GM21737 (cell line): ENCODE results near the gene PPP3CA.

ENCODE experiments used
- ATAC-seq: cut with Tn5 transposase; IDR thresholded peaks from one replicate; pipeline ENCODE4 v1.9.1; 2021; ENCODE audit warnings: mild to moderate bottlenecking, moderate library complexity; ENCODE audit not compliant: unreplicated experiment

Gene PPP3CA

DNA sequence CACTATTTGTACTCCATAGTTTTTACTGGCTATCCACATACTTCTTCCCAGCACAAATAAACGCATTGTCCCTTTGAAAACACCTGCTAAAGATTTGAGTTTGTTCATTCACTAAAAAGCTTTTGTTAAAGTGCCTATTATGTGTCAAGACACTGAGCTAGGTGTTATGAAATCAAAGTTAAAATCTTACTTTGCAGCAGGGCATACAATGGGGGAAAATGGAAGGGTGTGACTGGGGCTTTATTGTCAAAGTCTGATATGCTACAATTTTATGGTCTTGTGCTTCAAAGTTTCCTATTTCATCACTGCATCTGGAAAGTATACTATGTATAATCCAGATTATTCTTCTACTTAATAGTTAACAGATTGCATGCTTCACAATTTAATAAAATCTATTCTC, 128.4 kb downstream of the PPP3CA start:
- ATAC-seq, result no peak

DNA sequence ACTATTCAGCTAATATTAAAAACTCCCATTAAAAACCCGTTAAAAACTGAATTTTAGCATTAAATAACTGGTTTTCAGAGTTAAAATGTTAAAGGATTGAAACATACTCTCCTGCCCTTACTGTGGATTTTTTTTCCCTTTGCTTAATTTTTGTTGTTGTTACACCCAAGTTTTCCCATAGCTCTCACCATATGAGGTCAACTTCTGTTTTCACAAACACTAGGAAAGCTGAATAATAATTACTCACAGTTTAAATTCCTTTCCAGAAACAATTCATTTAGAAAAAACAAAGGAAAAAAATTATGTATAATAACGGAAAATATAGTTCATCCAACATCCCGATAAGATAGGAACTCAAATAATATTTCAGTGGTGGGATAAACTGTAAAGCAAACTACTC, 129.0 kb downstream of the PPP3CA start:
- no peak for ATAC-seq

DNA sequence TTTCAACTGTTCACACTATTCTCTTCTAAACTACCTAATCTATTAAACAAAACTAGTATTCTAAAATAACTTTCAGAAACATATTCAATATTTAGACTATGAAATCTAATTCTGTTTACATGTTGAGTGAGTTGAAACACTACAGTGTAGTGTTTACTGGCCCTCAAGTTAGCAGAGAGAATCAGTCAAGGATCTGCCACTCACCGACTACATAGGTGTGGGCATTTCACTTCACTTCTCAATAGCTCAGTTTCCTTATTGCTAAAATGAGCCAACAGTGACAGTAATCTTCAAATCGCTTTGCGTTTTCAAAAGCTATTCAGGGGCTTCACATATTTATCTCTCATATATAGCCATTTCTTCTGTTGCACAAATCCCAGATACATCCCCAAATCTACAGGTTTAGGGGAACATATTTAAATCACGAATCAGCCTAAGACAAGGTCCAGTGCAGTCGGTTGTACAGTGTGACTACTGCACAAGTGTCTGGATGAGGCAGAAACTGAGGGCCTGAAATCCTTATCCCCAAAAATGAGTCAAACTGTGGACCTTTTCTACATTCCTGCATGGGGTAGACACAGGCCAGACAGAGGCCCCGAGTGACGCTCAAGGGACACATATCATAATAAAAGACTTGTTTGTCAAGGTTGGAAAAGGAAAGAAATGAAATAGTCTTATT, 129.8 kb downstream of the PPP3CA start:
- no peak for ATAC-seq

DNA sequence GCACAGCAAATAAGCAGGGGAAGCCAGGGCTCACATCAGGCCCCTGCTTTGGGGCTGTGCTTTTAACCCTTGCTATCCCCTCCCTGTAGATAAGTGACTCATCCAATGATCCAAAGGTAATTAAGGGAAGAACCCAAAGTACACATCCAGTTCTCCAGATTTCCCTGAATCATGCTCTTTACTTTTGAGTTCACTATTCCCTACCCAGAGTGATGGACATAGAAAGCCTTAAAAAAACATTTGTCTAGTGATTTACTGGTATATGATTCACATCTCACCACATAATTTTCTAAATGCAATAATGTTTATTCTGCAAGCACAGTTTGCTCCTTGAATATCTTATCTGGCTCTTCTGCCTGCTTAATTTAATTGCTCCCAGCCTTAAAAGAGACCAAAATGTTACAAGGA, 136.2 kb downstream of the PPP3CA start:
- no peak for ATAC-seq

DNA sequence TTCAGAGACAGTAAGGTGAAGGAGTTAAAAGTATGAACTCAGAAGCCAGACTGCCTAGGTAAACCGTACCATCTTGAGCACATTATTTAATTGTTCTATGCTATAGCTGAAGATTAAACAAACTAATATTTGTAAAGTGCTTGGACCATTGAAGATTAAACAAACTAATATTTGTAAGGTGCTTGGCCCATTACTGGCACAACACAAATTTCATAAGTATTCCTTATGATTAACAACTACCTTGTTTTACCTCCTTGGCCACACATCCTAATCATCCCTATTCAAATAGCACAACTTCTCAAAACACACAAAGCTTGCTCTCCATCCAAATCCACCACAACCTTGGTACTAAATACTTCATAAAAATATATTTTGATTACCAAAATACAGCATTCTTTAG, 137.0 kb downstream of the PPP3CA start:
- ATAC-seq, result no peak

GRCh38 chr4:101208171-101208570, 139.2 kb downstream of the PPP3CA start:
- no peak for ATAC-seq

- peak; percentile 91 for ATAC-seq
Observed at GRCh38 chr4:101205916-101206315, 141.4 kb downstream of the PPP3CA start.

DNA sequence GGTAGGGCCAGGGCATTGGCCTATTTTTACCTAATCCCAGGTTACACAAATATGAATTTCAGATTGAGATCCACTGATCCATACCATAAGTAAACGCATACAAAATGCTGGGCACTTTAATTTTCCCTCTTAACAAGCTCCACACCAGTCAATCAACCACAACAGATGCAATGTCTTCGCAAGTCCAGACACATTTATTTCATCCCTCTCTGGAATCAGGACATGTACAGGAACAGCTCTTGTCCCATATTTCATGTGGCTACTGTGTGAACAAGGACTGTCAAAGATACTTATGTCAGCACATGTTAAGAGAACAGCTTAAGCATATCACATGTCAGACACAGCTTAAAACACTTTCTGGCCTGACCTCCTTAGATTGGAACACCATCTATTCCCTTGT, 145.9 kb downstream of the PPP3CA start:
- no peak for ATAC-seq

DNA sequence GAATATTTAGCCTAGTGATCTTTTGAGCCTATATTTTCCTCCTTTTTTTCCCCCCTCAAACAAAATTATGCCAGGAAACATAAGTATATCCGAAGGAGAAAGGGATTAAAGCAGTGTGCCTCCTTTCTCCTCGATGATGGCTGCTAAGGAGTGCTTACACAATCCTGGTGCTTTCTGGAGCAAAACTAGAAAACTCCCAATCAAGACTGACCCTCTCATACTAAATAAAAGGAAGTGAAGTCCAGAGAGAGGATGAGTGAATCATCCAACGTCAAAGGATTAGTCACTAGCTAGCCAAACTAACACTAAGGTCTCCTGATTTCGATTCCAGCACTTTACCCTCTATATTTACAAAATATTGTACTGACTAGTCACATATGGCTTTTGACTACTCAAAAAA, 146.8 kb downstream of the PPP3CA start:
- ATAC-seq, result no peak

- no peak for ATAC-seq
Observed at GRCh38 chr4:101199507-101200285, 147.6 kb downstream of the PPP3CA start.

DNA sequence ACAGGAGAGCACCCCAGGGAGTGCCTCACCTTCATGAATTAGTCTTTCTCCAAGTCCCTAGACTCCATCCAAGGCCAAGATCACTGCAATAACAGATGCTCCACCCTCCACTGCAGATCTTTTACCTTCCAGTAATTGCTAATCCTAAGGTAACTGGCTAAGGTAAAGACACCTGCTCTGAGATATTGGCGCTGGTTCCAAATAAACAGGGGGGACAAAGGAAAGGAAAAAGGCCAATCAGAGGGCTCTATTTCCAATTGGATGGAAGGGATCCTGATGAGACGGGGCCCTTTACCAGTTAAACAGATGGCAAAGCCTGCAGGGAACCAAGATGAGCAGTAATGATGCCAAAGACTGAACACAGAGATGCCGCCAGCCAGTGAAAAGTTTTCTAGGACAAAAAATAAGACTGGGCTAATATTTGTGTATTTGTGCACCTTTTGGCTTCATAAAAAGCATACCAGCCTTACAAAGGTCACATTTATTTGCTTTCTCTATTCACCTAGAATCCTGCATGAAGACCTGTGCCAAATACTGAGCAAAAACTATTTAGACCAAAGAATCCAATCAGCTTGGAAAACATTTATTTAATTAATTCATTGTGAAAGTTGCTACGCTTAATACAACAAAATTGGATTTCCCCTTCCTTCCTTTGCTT, 148.5 kb downstream of the PPP3CA start:
- ATAC-seq, result no peak

GRCh38 chr4:101197350-101197749, 150.0 kb downstream of the PPP3CA start:
- ATAC-seq, result no peak

DNA sequence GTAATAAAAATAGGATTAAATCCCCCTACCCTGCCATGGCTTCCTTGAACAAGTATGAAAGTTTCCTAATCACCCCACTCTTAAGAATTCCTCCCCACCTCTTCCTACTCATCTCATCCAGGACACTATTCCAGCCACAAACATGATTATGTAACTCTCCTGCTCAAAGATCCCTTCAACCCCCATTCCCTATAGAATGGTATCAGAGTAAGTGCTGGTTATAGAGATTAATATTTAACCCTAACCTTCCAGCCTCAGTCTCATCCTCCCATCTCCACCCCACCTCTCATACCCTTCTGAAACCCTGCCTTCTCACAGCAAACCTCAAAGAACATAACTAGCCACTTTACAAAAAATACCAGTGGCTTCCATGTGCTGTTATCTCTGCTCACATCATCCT, 155.1 kb downstream of the PPP3CA start:
- ATAC-seq, result peak; percentile 71

DNA sequence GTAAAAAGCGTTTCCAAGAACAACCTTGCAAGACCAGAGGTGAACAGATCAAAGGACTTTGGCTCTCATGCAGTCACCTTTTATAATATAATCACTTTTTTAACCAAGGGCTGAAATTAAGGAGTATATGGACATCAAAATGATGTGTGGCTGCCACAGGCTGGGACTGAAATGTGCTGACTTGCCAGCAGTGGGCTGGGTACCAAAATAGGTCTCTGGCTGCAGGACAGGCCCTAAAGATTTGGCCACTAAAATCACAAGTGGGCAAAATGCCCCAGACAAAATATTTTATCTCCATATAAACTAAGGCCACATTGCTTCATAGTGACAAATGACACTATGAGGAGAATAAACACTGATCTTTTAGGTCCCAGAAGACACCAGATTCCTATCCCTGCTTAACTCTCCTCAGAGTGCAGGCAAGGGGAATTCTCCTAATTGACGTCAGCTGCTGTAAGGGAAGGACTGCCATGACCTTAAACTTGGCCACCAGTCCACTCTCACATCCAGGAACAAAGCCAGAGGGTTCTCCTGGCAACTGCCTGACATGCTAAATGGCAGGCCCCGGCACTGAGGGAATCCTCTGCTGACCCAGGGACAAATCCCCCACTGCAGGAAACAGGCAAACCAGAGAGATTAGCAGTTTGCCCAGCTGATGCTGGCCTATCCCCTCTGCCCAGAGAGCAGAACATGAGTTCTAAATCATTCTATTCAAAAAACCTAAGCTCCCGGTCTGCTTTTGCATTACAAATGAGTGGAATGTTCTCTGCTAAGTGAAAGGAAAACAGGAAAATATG, 155.8 kb downstream of the PPP3CA start:
- no peak for ATAC-seq

DNA sequence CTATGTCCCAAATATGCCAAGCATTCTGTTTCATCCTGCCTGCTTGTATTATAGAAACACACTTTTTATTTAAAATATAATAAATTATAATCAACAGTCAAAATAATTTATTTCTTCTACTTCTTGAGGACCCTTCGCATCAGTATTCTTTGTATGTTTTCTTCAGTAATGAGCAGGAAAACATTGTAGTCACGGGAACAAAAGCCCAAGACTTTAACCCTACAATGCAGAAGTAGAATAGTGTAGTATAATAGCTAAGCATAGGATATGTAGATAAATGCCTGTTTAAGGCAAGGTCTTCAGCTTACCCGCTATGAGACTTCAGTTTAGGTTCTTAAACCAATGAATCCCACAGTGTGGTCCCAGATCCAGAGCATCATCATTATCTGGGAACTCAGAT, 156.6 kb downstream of the PPP3CA start:
- no peak for ATAC-seq

GRCh38 chr4:101188906-101189305, 158.4 kb downstream of the PPP3CA start:
- ATAC-seq, result no peak

GRCh38 chr4:101187841-101188240, 159.5 kb downstream of the PPP3CA start:
- ATAC-seq, result no peak

DNA sequence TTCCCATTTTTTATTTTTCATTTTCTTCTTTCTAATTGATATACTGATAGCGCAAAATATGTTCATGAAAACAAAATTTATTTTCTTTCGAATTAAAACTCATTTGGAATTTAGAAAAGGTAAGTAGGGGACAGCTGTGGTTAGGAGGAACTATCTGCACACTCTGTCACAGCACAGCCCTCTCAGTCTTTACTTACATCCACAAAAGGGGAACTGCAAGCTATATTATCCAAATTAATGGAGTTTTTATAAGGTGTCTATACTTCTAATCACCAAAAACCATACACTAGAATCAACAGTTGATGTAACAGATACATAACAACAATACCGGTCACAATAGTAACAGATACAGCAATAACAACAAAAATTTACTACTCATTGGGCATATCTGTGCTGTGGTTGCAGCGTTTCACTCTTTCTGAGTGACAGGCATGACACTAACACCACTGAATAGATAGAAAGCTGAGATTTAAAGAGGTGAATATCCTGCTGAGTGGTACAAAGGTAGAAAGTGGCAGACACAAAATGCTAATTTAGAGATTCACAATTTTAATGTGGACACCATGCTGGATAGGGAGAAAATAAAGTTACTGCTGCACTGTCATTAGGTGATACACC, 160.7 kb downstream of the PPP3CA start:
- ATAC-seq, result no peak

DNA sequence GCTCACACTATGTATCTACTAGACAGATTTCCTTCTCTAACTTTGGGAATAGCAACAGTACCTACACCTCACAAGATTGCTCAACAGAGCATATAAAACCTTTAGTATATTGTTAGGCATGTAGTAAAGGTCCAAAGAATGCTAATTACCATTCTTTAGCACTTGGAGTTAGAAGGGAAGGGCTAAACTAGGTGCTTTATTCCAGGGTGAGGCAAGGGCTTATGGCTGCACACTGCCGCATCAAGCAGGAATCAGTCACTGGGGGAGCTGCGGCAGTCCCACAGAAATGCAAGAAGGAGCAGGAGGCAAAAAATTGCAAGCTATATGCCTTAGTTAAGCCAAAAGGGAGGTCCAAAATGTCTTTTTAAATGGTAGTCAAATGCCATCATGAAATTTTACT, 162.7 kb downstream of the PPP3CA start:
- ATAC-seq, result no peak

- ATAC-seq, result no peak
Observed at GRCh38 chr4:101183666-101184373, 163.5 kb downstream of the PPP3CA start.
